ENCODE measurements around the gene HDAC4.

- no peak for TF ChIP-seq ESRRA (IDR thresholded peaks at IDR 0.05; ENCODE audit: low read length)
- TF ChIP-seq FOXM1 (IDR thresholded peaks at IDR 0.05; ENCODE audit: low read depth, low read length), result no peak
- TF ChIP-seq POLR2A (IDR thresholded peaks at IDR 0.05; ENCODE audit: low read depth, low read length), result no peak
- TF ChIP-seq EZH2 (IDR thresholded peaks at IDR 0.05; ENCODE audit: borderline replicate concordance, control insufficient read depth, low read depth, low read length), result no peak
- TF ChIP-seq JUNB (IDR thresholded peaks at IDR 0.05), result no peak
- TF ChIP-seq SREBF2 (IDR thresholded peaks at IDR 0.05; ENCODE audit: low read length), result no peak
- no peak for TF ChIP-seq MXI1 (IDR thresholded peaks at IDR 0.05; ENCODE audit: low read depth, low read length)
- no peak for TF ChIP-seq HDAC2 (IDR thresholded peaks at IDR 0.05)
- TF ChIP-seq CTCF (IDR thresholded peaks at IDR 0.05 in 2 of 3, conservative IDR thresholded peaks at IDR 0.05 in 1 of 3; ENCODE audit: control insufficient read depth in 2 of 3, extremely low read depth in 1 of 3, insufficient read depth in 1 of 3, low read depth in 3 of 3, low read length in 3 of 3), result no peak
- no peak for TF ChIP-seq NFXL1 (IDR thresholded peaks at IDR 0.05; ENCODE audit: borderline replicate concordance)
- TF ChIP-seq BRCA1 (IDR thresholded peaks at IDR 0.05; ENCODE audit: low read depth, low read length), result no peak
- TF ChIP-seq POLR2AphosphoS5 (IDR thresholded peaks at IDR 0.05; ENCODE audit: low read length), result no peak
- no peak for TF ChIP-seq SMARCA5 (IDR thresholded peaks at IDR 0.05)
- TF ChIP-seq REST (IDR thresholded peaks at IDR 0.05; ENCODE audit: low read depth, low read length), result no peak
These were observed 379.0 kb downstream of the HDAC4 start for GRCh38 chr2:239021651-239022436.

Data from GM12878 (cell line).